Astrocyte of the spinal cord (primary cell): ENCODE data around the gene MSANTD2.
A peak's percentile ranks its signal among the peaks of the same experiment; 100 is the strongest.

ENCODE experiments used
- DNase-seq: peaks from one replicate; pipeline ENCODE4 v3.0.0; 2011; ENCODE audit warnings: low read depth, low spot score
- H3K4me3 ChIP-seq: 2 replicates; pipeline ENCODE4 v1.5.1; 2011; ENCODE audit warnings: low read depth, mild to moderate bottlenecking, low read length, moderate library complexity
- in situ Hi-C: cut with HindIII; loops from 2 replicates; pipeline ENCODE4 v1.10.0; 2017; ENCODE audit warnings: low sequenced_read_pairs
- TF ChIP-seq, protein P1 (sequence below): IDR thresholded peaks from 2 replicates; pipeline ENCODE4 v1.5.1; 2012; ENCODE audit warnings: low read depth, mild to moderate bottlenecking, low read length, inconsistent platforms

The MSANTD2 gene

DNA sequence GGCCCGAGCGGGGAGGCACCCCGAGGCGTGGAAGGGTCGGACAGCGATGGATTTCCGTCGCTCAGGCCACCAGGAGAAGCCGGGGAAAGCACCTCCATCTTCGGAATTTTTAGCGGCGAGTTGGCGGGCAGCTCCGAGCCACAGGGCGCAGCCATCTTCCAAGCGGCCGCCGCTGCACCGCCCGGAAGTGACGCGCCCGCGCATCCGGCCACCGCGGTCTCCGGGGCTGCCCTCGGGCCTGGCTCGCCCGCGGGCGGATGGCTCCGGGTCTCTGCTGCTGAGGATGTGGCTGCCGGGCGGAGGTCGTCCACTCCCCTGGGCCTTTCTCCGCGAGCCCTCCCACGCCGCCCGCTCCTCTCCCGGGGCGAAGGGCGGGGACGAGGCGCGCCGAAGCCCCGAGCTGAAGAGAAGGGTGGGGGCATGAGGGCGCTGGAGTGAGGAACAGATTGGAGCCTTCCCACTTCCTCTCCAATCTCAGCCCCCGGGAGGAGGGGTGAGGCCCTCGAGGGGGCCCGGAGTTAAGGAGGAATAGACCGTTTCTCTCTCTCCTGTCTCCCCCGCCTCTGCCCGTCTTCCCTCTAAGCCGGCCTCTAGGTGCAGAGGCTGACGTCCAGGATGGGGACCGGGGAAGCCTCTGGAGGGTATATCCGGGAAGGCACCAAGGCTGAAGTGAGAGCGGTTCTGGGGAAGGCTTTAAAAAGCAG, at the start of gene MSANTD2:
Gene MSANTD2 (minus strand): TSS at position 181 of the 704 bp plus-strand sequence. CDS start 26 bp downstream, at position 155.
- TF ChIP-seq, protein P1, sequence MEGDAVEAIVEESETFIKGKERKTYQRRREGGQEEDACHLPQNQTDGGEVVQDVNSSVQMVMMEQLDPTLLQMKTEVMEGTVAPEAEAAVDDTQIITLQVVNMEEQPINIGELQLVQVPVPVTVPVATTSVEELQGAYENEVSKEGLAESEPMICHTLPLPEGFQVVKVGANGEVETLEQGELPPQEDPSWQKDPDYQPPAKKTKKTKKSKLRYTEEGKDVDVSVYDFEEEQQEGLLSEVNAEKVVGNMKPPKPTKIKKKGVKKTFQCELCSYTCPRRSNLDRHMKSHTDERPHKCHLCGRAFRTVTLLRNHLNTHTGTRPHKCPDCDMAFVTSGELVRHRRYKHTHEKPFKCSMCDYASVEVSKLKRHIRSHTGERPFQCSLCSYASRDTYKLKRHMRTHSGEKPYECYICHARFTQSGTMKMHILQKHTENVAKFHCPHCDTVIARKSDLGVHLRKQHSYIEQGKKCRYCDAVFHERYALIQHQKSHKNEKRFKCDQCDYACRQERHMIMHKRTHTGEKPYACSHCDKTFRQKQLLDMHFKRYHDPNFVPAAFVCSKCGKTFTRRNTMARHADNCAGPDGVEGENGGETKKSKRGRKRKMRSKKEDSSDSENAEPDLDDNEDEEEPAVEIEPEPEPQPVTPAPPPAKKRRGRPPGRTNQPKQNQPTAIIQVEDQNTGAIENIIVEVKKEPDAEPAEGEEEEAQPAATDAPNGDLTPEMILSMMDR: no peak
- in situ Hi-C loops: no loop called here
- H3K4me3 ChIP-seq: peak within 1 kb of the TSS; percentile 66

DNA sequence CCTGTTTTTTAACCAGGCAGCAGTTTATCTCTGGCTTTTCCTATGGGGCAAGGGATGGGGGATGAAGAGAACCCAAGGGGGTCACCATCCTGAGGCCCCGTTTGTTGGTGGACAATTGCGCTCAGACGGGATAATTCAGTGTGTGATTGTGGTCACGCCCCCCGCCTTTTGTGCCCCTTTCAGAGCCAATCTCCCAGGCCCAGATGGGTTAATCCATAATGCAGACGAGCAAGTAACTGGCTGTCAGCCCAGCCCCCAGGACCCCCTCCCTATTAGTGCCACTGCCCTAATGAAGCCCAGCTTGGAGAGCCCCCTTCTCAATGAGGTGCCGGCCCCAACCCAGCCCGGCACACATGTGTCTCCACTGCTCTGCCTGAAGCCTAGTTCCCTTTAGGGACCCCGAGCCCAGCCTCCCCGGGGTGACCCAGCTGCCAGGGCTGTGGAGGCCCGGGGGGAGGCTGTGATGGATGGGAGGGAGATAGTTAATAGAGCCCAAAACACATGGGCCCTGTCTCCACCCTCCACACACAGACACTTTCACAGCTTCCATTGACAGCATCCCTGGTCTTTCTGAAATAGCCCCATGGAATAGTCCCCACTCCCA, 46.0 kb upstream of the MSANTD2 start:
- in situ Hi-C loops: no loop called here

More for the DNA sequence above, at the start of gene MSANTD2:
- peak; percentile 89 for DNase-seq

DNA sequence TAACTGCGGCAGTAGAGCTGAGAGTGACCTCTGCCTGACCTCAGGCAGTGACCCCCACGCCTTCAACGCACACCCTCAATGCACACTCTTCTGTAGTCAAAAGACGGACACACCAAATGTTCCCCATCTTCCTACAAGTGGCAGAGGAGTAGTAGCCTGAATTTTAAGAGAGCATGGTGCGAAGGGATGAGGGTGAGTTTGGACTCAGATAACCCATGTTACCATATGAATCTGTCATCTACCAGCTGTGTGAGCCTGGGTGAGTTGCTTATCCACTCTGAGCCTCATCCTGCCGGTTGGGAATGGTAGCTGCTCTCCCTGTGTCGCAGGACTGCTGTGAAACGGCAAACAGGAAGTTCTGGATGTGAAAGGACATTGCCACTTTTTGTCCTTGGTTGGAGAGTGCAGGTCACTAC, 44.5 kb upstream of the MSANTD2 start:
- in situ Hi-C loops: no loop called here
- no peak overlapping the region for H3K4me3 ChIP-seq
- TF ChIP-seq, protein P1: no peak
- DNase-seq: no peak

More for the DNA sequence above, 46.0 kb upstream of the MSANTD2 start:
- TF ChIP-seq, protein P1: no peak
- H3K4me3 ChIP-seq: no peak overlapping the region
- DNase-seq: no peak

DNA sequence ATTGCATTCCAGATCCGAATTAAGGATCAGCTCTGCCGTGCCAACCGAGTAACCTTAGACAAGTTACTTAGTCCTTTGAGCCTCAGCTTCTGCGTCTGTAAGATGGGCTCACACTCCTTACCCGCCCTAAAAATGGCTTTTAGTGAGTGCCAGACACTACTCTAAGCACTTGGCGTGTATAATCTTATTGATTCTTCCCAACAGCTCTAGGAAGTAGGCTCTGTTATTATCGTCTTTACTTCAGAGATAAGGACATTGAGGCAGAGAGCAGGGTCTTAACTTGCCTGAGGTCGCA, 43.4 kb upstream of the MSANTD2 start:
- no peak for DNase-seq
- TF ChIP-seq, protein P1: no peak
- in situ Hi-C loops: no loop called here
- H3K4me3 ChIP-seq: no peak overlapping the region

DNA sequence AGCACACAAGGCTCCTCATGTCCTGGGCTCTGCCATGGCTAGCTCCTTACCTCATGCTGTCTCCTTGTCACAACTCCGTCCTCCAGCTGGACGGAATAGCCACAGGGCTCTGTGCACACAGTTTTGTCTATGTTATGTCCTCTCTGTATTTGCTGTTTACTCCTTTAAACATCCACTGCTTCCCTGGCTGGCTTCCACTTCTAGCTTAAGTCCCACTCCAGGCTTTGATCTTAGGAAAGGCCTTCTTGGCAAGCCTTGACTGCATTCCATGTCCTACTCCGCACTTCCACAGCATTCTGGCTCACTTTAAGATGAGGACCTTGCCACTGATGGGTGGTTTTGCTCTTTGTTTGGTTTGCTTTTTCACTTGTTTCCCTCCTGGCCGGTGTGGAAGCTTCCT, 42.1 kb upstream of the MSANTD2 start:
- DNase-seq: no peak
- TF ChIP-seq, protein P1: no peak
- H3K4me3 ChIP-seq: no peak overlapping the region
- in situ Hi-C loops: no loop called here

DNA sequence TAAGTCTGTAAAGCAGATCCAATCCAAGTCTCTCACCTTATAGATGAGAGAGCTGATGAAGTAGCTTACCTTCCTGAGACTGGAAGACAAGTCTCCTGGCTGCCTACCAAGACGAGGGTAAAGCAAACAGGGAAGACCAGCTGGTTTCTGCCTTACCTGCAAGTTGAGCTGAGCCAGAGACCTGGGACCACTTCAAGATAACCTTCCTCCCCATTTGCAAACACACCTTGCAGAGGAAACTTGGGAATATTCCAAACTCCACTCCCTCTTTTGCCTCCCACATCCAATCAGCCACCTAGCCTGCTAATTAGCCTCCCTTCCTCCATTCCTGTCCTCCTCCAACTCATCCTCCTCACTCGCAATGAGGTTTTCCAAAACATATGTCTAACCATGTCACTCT, 41.6 kb upstream of the MSANTD2 start:
- no peak overlapping the region for H3K4me3 ChIP-seq
- no peak for DNase-seq
- TF ChIP-seq, protein P1: no peak
- in situ Hi-C loops: no loop called here
